SH-SY5Y (cell line): ENCODE measurements around the gene OLFM2.

ENCODE experiments used
- GATA2 ChIP-seq: IDR thresholded peaks from 2 replicates; pipeline ENCODE4 v1.6.1; 2011; ENCODE audit warnings: mild to moderate bottlenecking, low read depth, low read length
- GATA3 ChIP-seq: IDR thresholded peaks from 2 replicates; pipeline ENCODE4 v1.6.1; 2011; ENCODE audit warnings: low read depth, mild to moderate bottlenecking, low read length, moderate library complexity

- TF ChIP-seq GATA3 (no peak), GATA2 (no peak)
Observed at GRCh38 chr19:9877780-9878510, 58.4 kb downstream of the OLFM2 start.
